Measurements from ENCODE around the gene ABCB9. TPM values are rescaled to one million over a fixed set of nuclear protein-coding genes. Genes with fewer than 3 reads are reported as not detected.

ABCB9 gene
- total RNA-seq, 1 experiment from 2014 or later = 14.7 TPM

DNA sequence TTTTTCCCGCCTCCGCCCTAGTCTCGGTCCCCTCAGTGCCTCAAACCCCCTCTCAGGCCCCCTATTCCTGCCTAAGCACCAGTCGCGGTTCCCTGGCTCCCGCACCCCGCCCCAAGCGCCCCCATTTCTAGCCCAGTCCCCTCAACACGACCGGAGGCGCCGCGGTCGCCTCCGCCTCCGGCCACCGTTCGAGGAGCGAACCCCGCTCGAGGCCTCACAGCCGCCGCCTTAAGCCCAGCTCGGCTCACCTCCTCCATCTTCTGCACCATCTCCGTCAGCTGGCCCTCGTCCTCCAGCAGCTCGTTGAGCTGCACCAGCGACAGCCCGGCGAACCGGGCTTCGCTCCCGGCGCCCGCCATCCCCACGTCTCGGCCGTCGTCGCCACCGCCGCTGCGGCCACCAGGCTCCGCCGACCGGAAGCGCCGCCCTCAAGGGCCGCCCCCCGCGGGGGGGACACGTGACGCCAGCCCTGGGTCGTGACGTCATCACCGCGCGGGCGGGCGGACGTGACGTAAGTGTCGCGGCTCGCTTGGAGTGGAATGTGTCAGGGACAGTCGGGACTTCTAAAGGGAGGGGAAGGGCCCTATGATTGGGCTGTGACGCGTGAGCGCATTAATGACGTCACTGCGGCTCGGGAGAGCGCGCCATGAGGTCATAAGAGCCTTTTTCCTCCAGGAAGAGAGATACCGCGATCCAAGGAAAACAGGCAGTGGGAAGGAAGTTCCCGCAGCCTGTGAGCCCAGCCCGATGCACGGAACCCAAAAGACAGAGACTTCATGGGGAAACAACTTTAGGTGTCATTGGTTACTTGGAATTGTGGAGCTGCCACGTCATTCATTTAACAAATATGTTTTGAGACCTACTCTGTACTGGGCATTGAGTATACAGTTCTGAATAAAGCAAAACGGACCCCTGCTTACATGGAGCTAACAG is 70.3 kb downstream of the ABCB9 start, which contains the start of gene VPS37B (continued):
- no peak for TF ChIP-seq RAD21 (IDR thresholded peaks at IDR 0.05; ENCODE audit: low read depth)
- TF ChIP-seq EZH2phosphoT487 (IDR thresholded peaks at IDR 0.05; ENCODE audit: borderline replicate concordance) = no peak
- TF ChIP-seq EZH2 (IDR thresholded peaks at IDR 0.05) = no peak
- TF ChIP-seq SRF (IDR thresholded peaks at IDR 0.05; ENCODE audit: low read depth) = no peak

DNA sequence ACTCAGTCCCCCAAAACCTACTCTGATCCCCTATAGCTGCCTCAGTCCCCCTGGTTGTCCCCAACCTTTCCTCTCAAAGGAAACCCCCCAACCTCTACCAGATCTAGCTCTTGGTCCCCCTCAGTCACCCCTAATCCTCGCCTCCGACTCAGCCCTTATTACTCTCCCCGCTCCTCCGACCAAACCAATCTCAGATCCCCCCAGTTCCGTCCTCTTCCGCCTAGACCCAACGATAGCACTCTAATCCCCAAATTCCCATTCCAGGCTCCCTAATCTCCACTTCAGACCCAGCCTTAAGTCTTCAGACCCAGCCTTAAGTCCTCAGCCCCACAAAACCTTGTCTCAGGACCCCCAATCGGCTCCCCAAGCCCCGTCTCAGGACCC is 71.0 kb downstream of the ABCB9 start:
- Histone ChIP-seq H3K9ac (ENCODE audit: low read length) (peak overlapping the region; percentile 98), H3K4me2 (ENCODE audit: low read length) (peak overlapping the region; percentile 86), H3K4me1 (ENCODE audit: control insufficient read depth in 1 of 2, insufficient read depth in 2 of 2, low read length in 2 of 2) (peaks cover 42 to 65% of the 10 kb centered on the region in 2 experiments), H3K36me3 (ENCODE audit: control insufficient read depth in 1 of 2, insufficient read depth in 2 of 2, low read length in 2 of 2) (no peaks in the 10 kb centered on the region), H3K79me2 (ENCODE audit: insufficient read depth, low read length) (peaks cover 56% of the 10 kb centered on the region), H3K9me3 (ENCODE audit: control insufficient read depth in 1 of 2, insufficient read depth in 1 of 2, low read depth in 1 of 2, low read length in 2 of 2) (no peaks in the 10 kb centered on the region), H3K27me3 (ENCODE audit: insufficient read depth, low read length) (no peaks in the 10 kb centered on the region), H2AFZ (ENCODE audit: low read depth, low read length, poor library complexity, severe bottlenecking) (no peak overlapping the region), H3K9me2 (ENCODE audit: insufficient read depth) (no peaks in the 10 kb centered on the region), H4K20me1 (ENCODE audit: insufficient read depth) (peaks cover 6% of the 10 kb centered on the region; the same call in 1 of the 2 replicates), H3K4me3 (replicated peaks in 1 of 2; ENCODE audit: low read depth in 1 of 2, low read length in 2 of 2) (peak overlapping the region; percentile 91 to 93), H3K27ac (ENCODE audit: low read depth, low read length) (peak overlapping the region; percentile 79)
- no TSS peak for BruUV-seq (replicated peaks)
- ChIA-PET POLR2A (no interaction called here), CTCF (no interaction called here), RAD21 (ENCODE audit: low non-redundant PET in 1 of 2, low total read pairs in 2 of 2, uncharacterized antibody in 2 of 2, unreplicated experiment in 2 of 2) (no interaction called here)
- DNase-seq (ENCODE audit: low read depth, low spot score) (no peak), ATAC-seq (no peak)
- intact Hi-C loops (cut with micrococcal nuclease) = no loop called here
- TF ChIP-seq YY1 (IDR thresholded peaks at IDR 0.05; ENCODE audit: extremely low read depth, insufficient replicate concordance, low read depth, low read length) (no peak), CBX3 (IDR thresholded peaks at IDR 0.05; ENCODE audit: low read depth) (no peak), SP1 (IDR thresholded peaks at IDR 0.05; ENCODE audit: low read depth) (no peak), SIN3A (IDR thresholded peaks at IDR 0.05; ENCODE audit: low read depth) (no peak), EZH2 (IDR thresholded peaks at IDR 0.05) (no peak), EGR1 (IDR thresholded peaks at IDR 0.05; ENCODE audit: low read depth) (no peak)
- TF ChIP-seq, protein P1, sequence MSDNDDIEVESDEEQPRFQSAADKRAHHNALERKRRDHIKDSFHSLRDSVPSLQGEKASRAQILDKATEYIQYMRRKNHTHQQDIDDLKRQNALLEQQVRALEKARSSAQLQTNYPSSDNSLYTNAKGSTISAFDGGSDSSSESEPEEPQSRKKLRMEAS (IDR thresholded peaks at IDR 0.05) = no peak

Measured in HCT116 (cell line).